Activated naive CD8-positive, alpha-beta T cell treated with anti-CD3 and anti-CD28 coated beads, Interleukin-2, amount 50 U/mL, for 24 hours (primary cell): ENCODE data around the gene MARF1.

Experiments used
- ATAC-seq: fragments of 150-1000 bp; cut with Tn5 transposase; one replicate; pipeline ENCODE4 v1.10.0; 2021
- DNase-seq: peaks from one replicate; pipeline ENCODE4 v3.0.0; 2021
- H3K27ac Mint-ChIP-seq: one replicate; pipeline ENCODE4 v1.8.0; 2021; ENCODE audit warnings: mild to moderate bottlenecking, mixed read lengths
- H3K27me3 Mint-ChIP-seq: one replicate; pipeline ENCODE4 v1.8.0; 2021; ENCODE audit warnings: mixed read lengths
- H3K36me3 Mint-ChIP-seq: one replicate; pipeline ENCODE4 v1.8.0; 2021; ENCODE audit warnings: low read depth, mixed read lengths
- H3K4me1 Mint-ChIP-seq: one replicate; pipeline ENCODE4 v1.8.0; 2021; ENCODE audit warnings: mixed read lengths
- H3K4me3 Mint-ChIP-seq: one replicate; pipeline ENCODE4 v1.8.0; 2021; ENCODE audit warnings: mild to moderate bottlenecking, moderate library complexity, mixed read lengths
- H3K9me3 Mint-ChIP-seq: one replicate; pipeline ENCODE4 v1.8.0; 2021; ENCODE audit warnings: mixed read lengths

MARF1 gene

GRCh38 chr16:15605839-15606517 lies 37.0 kb downstream of the MARF1 start:
- DNase-seq, result no peak
- no peak for ATAC-seq
- Mint-ChIP-seq H3K27me3 (no peaks in the 10 kb centered on the region), H3K27ac (peak overlapping the region; percentile 59), H3K4me3 (no peak overlapping the region), H3K36me3 (peaks cover 76% of the 10 kb centered on the region), H3K4me1 (peaks cover 10% of the 10 kb centered on the region), H3K9me3 (no peaks in the 10 kb centered on the region)

DNA sequence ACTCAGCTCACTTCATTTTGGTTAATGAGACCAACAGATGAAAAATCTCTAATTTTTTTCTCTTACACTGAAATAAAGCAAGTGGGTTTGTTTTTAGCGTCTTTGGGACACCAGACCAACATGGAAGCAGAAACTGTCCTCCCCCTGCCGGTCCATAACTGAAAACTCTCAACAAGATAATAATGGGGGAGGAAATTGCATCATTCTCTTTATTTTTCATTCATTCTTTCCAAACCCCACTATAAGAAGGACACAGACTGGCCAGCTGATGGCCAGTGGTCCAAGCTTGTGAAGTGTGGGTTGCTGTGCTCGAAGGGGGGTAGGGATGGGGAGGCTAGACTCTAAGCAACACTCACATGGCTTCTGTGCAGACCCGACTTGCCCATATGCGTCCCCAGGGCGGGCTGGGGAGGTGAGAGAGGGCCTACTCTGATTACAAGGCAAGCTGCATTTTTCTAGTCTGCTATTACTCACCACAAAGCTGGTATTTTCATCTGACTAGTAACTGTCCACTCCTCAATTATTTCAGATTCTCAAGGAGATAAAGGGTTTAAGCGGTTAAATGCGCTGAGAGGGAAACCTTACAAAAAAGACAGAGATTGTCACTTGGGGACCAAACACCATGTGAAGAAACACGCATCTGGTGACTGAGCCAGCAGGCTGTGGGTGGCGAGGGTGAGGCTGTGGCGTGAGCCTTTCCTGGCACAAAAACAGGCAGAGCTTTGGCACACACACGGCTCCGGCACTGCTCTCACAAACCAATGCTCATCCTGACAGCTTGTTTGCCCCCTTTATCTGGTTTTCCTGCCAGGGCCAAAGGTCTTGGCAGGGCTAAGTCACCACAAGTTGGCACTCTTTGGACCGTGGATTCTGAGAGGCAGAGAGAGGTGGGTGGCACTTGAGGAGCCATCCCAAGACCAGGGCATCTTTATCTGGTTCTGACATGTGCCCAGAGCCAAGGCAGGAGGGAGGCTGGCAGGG lies 38.2 kb downstream of the MARF1 start:
- peaks cover 12% of the 10 kb centered on the region for H3K4me1 Mint-ChIP-seq
- H3K27ac Mint-ChIP-seq, result peak overlapping the region; percentile 43
- H3K36me3 Mint-ChIP-seq, result peaks cover 73% of the 10 kb centered on the region
- ATAC-seq (no peak), DNase-seq (no peak)
- no peak overlapping the region for H3K4me3 Mint-ChIP-seq
- no peaks in the 10 kb centered on the region for H3K27me3 Mint-ChIP-seq
- H3K9me3 Mint-ChIP-seq, result no peaks in the 10 kb centered on the region

- H3K4me3 Mint-ChIP-seq, result no peak overlapping the region
- no peaks in the 10 kb centered on the region for H3K9me3 Mint-ChIP-seq
- ATAC-seq (no peak), DNase-seq (no peak)
- H3K36me3 Mint-ChIP-seq, result peaks cover 69% of the 10 kb centered on the region
- H3K27me3 Mint-ChIP-seq, result no peaks in the 10 kb centered on the region
- H3K27ac Mint-ChIP-seq, result peak overlapping the region; percentile 13
- peaks cover 34% of the 10 kb centered on the region for H3K4me1 Mint-ChIP-seq
These were observed 40.5 kb downstream of the MARF1 start for GRCh38 chr16:15602285-15603044.

- Mint-ChIP-seq H3K4me3 (no peak overlapping the region), H3K27ac (peak overlapping the region; percentile 69), H3K9me3 (no peaks in the 10 kb centered on the region), H3K4me1 (peaks cover 45% of the 10 kb centered on the region), H3K27me3 (no peaks in the 10 kb centered on the region), H3K36me3 (peaks cover 73% of the 10 kb centered on the region)
- no peak for ATAC-seq
- DNase-seq, result no peak
These were observed 41.6 kb downstream of the MARF1 start for GRCh38 chr16:15601212-15601879.

DNA sequence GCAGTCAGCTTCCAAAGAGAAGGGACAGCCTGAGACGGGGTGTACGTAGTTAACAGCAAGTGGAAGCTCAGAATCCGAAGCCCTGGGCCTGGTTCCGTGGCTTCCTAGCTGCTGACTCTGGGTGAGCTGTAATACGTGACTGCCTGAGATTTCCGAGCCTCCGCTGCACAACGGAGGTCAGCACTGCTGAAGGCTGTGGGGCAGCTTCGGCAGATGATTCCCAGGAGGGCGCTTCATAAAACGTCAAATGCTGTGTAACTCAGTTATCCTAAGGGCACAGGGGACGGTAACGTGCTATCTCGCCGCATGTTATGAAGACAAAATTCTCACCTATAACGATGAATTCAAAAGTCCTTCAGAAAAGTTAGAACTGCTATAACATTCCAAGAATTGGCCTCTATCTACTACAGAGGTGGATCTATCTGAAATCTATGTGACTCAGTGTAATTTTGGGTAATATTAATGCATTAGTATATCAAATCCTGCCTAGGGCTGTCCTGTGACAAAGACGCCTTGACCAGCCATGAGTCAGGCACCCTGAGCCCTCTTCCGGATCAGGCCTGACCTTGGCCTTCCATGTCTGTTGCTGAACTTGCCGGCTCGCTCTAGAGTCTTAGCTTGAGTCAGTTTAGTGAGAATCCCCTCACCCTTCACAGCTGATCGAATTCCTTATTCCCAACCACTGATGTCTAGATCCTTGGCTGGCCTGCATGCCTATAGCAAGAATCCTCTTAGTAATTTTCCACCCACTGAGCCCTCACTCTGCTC lies 43.5 kb downstream of the MARF1 start:
- no peak overlapping the region for H3K4me3 Mint-ChIP-seq
- peaks cover 51% of the 10 kb centered on the region for H3K4me1 Mint-ChIP-seq
- no peaks in the 10 kb centered on the region for H3K9me3 Mint-ChIP-seq
- ATAC-seq (no peak), DNase-seq (no peak)
- H3K27me3 Mint-ChIP-seq, result no peaks in the 10 kb centered on the region
- peaks cover 81% of the 10 kb centered on the region for H3K36me3 Mint-ChIP-seq
- H3K27ac Mint-ChIP-seq, result peak overlapping the region; percentile 78

DNA sequence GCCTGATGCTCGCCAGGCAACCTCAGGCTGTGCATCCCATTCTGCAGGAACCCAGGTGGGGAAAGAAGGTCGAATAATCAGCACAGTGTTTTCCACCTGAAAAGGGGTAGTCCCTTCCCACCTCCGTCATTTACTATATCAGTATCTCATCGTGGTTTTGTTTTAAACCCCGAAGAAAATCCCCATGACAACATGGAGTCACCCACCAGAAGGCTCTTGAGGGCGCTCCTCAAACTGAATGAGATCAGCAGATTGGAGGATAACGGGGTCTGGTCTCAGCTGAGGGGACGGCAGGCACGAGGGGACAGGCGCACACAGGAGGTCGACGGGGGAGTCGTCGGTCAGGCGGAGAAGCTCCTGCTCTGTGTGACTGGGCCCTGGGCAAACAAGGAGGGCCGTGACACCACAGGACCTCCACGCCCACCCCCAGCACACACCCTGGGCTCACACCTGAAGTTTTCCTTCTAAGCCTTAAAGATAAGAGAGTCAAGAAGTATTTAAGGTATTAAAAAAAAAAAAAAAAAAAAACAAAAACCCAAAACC lies 44.2 kb downstream of the MARF1 start:
- ATAC-seq (peak; percentile 93), DNase-seq (peak; percentile 45)
- peak overlapping the region; percentile 96 for H3K27ac Mint-ChIP-seq
- peak overlapping the region; percentile 35 for H3K4me3 Mint-ChIP-seq
- peaks cover 80% of the 10 kb centered on the region for H3K36me3 Mint-ChIP-seq
- H3K4me1 Mint-ChIP-seq, result peaks cover 59% of the 10 kb centered on the region
- no peaks in the 10 kb centered on the region for H3K9me3 Mint-ChIP-seq
- H3K27me3 Mint-ChIP-seq, result no peaks in the 10 kb centered on the region

DNA sequence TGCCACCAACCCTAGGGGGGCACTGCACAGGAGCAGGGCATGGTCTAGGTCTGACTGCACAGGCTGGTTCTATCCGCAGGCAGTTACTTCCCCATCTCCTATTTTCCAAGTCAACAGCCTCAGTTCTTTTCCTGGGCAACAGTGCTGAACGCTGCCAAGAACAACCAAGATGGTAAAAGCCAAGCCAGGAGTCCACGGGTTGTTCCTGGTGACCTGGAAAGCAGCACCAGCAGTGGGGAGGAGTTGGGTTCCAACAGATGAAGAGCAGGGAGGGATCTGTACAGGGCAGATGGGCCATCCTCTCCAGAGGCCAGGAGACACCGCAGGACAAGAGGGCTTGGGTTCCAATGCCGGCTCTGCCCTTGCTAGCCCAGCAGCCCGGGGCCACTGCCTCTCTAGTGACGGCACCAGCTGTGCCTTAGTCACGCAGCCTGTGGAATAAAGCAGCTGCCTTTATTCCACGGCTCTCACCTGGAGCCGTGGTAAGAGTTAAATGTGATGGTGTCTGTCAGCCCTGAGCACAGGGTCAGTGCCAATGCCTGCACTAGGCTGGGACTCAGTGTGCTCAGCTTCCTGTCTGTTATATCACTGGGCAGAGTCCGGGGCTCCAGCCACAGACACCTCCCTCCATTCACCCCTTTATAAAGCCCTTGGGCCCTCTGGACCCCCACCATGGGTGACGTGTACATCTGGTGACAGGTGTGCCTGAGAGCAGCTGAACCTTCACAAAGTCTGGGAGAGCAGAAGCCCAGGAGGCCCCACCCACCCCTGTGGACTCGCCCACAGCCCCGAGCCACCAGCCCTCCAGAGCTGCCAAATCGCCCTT lies 44.9 kb downstream of the MARF1 start:
- Mint-ChIP-seq H3K9me3 (no peaks in the 10 kb centered on the region), H3K27ac (peak overlapping the region; percentile 96), H3K4me1 (peaks cover 65% of the 10 kb centered on the region), H3K4me3 (no peak overlapping the region), H3K27me3 (no peaks in the 10 kb centered on the region), H3K36me3 (peaks cover 82% of the 10 kb centered on the region)
- peak; percentile 20 for ATAC-seq
- no peak for DNase-seq

DNA sequence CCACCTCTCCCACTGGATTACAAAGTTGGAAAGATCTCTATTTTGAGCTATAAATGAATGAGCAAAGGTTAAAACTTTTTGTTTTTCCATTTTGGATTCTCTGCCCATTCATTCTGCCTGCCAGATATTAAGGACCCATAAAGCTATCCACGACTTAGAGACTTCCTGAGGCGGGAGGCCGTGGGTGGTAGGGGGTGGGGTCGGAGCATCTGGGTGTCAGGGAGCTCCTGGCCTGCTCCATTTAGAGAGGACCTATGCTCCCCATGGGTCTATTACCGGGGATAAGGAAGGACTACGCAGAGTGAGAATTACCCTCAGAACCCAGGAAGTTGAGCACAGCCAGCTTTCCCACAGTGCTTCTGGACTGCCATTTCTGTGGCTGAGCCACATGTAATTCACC lies 45.8 kb downstream of the MARF1 start:
- H3K9me3 Mint-ChIP-seq, result no peaks in the 10 kb centered on the region
- DNase-seq (no peak), ATAC-seq (no peak)
- H3K4me1 Mint-ChIP-seq, result peaks cover 74% of the 10 kb centered on the region
- peak overlapping the region; percentile 70 for H3K27ac Mint-ChIP-seq
- H3K27me3 Mint-ChIP-seq, result no peaks in the 10 kb centered on the region
- peaks cover 82% of the 10 kb centered on the region for H3K36me3 Mint-ChIP-seq
- H3K4me3 Mint-ChIP-seq, result no peak overlapping the region

DNA sequence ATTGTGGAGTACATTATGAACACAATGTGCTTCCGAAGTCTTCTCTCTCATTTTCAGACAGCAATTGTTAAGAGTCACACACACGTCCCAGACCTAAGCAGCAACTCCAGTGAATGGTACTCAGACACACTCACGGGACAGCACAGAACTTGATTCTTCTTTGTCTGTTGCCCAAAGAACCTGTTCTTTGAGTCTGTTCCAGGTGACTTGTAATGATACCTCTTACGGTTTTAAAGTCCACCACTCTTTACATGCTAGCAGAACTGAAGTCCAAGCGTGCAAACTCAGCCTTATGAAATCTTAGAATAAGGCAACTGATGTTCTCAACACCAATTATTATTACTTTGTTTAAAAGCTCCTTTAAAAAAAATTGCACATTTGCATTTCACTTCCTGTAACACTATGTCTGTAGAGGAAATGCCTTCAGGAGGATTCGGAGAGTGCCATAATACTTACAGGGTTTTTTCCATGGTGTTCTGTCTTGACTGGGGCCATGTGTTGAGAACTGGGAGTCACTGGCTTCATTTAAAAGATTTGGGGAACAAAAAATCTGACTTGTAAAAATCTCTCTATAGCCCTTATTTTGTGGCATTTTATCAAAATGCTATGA lies 48.1 kb downstream of the MARF1 start:
- peak overlapping the region; percentile 21 for H3K27ac Mint-ChIP-seq
- H3K4me3 Mint-ChIP-seq, result no peak overlapping the region
- H3K4me1 Mint-ChIP-seq, result peaks cover 87% of the 10 kb centered on the region
- H3K27me3 Mint-ChIP-seq, result no peaks in the 10 kb centered on the region
- H3K9me3 Mint-ChIP-seq, result no peaks in the 10 kb centered on the region
- ATAC-seq, result no peak
- no peak for DNase-seq
- H3K36me3 Mint-ChIP-seq, result peaks cover 73% of the 10 kb centered on the region

- Mint-ChIP-seq H3K27me3 (no peaks in the 10 kb centered on the region), H3K27ac (peak overlapping the region; percentile 64), H3K4me1 (peaks cover 86% of the 10 kb centered on the region), H3K9me3 (no peaks in the 10 kb centered on the region), H3K4me3 (no peak overlapping the region), H3K36me3 (peaks cover 77% of the 10 kb centered on the region)
- ATAC-seq (no peak), DNase-seq (no peak)
These were observed 49.7 kb downstream of the MARF1 start for GRCh38 chr16:15593235-15593634.

GRCh38 chr16:15592324-15592723 lies 50.6 kb downstream of the MARF1 start:
- no peak for ATAC-seq
- H3K4me1 Mint-ChIP-seq, result peaks cover 80% of the 10 kb centered on the region
- H3K36me3 Mint-ChIP-seq, result peaks cover 80% of the 10 kb centered on the region
- no peak for DNase-seq
- peak overlapping the region; percentile 64 for H3K27ac Mint-ChIP-seq
- H3K27me3 Mint-ChIP-seq, result no peaks in the 10 kb centered on the region
- no peak overlapping the region for H3K4me3 Mint-ChIP-seq
- H3K9me3 Mint-ChIP-seq, result no peaks in the 10 kb centered on the region

DNA sequence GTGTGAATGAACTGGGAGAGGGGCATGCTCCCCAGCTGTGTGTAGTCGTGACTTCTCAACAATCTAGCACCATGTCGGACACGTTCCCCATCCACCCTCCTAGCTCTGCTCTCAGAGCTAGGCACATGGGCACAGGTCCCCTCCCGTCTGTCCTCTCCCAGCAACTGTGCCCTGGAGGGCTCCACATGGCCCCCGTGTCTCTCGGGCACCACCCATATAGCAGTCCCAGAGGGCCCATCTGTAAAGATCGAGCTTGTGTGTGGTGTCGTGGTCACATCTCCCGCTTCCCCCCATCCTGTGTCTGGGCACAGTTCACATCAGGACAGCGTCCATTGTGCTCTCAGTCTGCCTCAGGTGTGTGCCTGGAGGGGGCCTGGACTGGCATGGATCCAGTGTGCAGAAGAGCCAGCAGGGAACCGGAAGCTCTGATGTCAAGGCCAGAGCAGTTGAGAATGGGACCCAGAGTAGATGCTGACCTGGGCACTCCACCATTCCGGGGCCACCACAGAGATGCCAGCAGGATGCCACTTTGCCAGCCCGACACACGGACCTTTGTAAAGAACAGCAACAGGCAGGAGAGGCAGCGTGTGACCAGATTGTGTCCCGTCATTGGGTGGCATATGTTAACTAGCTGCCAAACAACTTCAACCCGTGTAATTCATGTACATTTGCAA lies 55.7 kb downstream of the MARF1 start:
- peaks cover 11% of the 10 kb centered on the region for H3K9me3 Mint-ChIP-seq
- no peaks in the 10 kb centered on the region for H3K27me3 Mint-ChIP-seq
- no peak for DNase-seq
- peaks cover 41% of the 10 kb centered on the region for H3K4me1 Mint-ChIP-seq
- peak overlapping the region; percentile 74 for H3K27ac Mint-ChIP-seq
- peaks cover 77% of the 10 kb centered on the region for H3K36me3 Mint-ChIP-seq
- ATAC-seq, result no peak
- H3K4me3 Mint-ChIP-seq, result no peak overlapping the region
